Astrocyte of the spinal cord (primary cell): ENCODE results near the gene COL4A2.

Experiments
- DNase-seq: peaks from one replicate; pipeline ENCODE4 v3.0.0; 2011; ENCODE audit warnings: low read depth, low spot score
- H3K4me3 ChIP-seq: 2 replicates; pipeline ENCODE4 v1.5.1; 2011; ENCODE audit warnings: low read depth, mild to moderate bottlenecking, low read length, moderate library complexity
- CTCF ChIP-seq: IDR thresholded peaks from 2 replicates; pipeline ENCODE4 v1.5.1; 2012; ENCODE audit warnings: low read depth, mild to moderate bottlenecking, low read length, inconsistent platforms
- in situ Hi-C: cut with HindIII; loops from 2 replicates; pipeline ENCODE4 v1.10.0; 2017; ENCODE audit warnings: low sequenced_read_pairs

COL4A2 gene

GRCh38 chr13:110323172-110323891, 16.2 kb downstream of the COL4A2 start:
- peak; percentile 96 for DNase-seq
- in situ Hi-C loops = no loop called here
- no peak overlapping the region for H3K4me3 ChIP-seq
- peak; percentile 29 for TF ChIP-seq CTCF

GRCh38 chr13:110324026-110324749, 17.1 kb downstream of the COL4A2 start:
- no peak for DNase-seq
- in situ Hi-C loops = no loop called here
- no peak for TF ChIP-seq CTCF
- H3K4me3 ChIP-seq = no peak overlapping the region

- in situ Hi-C loops = no loop called here
- no peak for DNase-seq
- no peak overlapping the region for H3K4me3 ChIP-seq
- no peak for TF ChIP-seq CTCF
These were observed 19.3 kb downstream of the COL4A2 start for GRCh38 chr13:110326263-110326904.

- no peak for TF ChIP-seq CTCF
- in situ Hi-C loops = no loop called here
- H3K4me3 ChIP-seq = no peak overlapping the region
- peak; percentile 85 for DNase-seq
These were observed 20.1 kb downstream of the COL4A2 start for GRCh38 chr13:110327051-110327721.

GRCh38 chr13:110328573-110328972, 21.5 kb downstream of the COL4A2 start:
- no peak for DNase-seq
- TF ChIP-seq CTCF = no peak
- in situ Hi-C loops = no loop called here
- H3K4me3 ChIP-seq = no peak overlapping the region

GRCh38 chr13:110329258-110329657, 22.2 kb downstream of the COL4A2 start:
- H3K4me3 ChIP-seq = peak overlapping the region; percentile 3
- DNase-seq = peak; percentile 51
- TF ChIP-seq CTCF = no peak
- in situ Hi-C loops = no loop called here
